K562 (cell line): Measurements from ENCODE around the gene SLC29A2. TPM values are rescaled to one million over a fixed set of nuclear protein-coding genes. Genes with fewer than 3 reads are reported as not detected.

Experiments used
- ADNP ChIP-seq: fragments of 200-800 bp; sonication (Bioruptor generic); IDR thresholded peaks from 2 replicates; pipeline ENCODE4 v1.6.1; 2016; ENCODE audit warnings: missing genetic modification characterization, missing compliant biosample characterization
- ARHGAP35 ChIP-seq: fragments of 450-650 bp; IDR thresholded peaks from 2 replicates; pipeline ENCODE4 v1.6.1; 2018; ENCODE audit not compliant: partially characterized antibody
- BMI1 ChIP-seq: fragments of 150-350 bp; IDR thresholded peaks from 2 replicates; pipeline ENCODE4 v1.6.1; 2014; ENCODE audit warnings: low read length
- BRD4 ChIP-seq: fragments of 200-600 bp; sonication (generic); IDR thresholded peaks from 2 replicates; pipeline ENCODE4 v1.6.1; 2017; ENCODE audit warnings: inconsistent platforms
- CCNT2 ChIP-seq: IDR thresholded peaks from 2 replicates; pipeline ENCODE4 v1.6.1; 2011; ENCODE audit warnings: borderline replicate concordance, low read depth, mild to moderate bottlenecking, moderate library complexity, mixed read lengths, low read length; ENCODE audit not compliant: insufficient read length; ENCODE audit errors: extremely low read depth
- CREB1 ChIP-seq, 2 experiments: sonication (generic) in 1 of 2; formaldehyde crosslinking in 1 of 2; IDR thresholded peaks; 2 replicates each; pipeline versions ENCODE4 v1.6.1 to v1.8.0; 2012 to 2022; ENCODE audit warnings: inconsistent platforms in 1 of 2, mild to moderate bottlenecking in 1 of 2, missing genetic modification reagents in 1 of 2, moderate library complexity in 1 of 2
- FOXP4 ChIP-seq: sonication (generic); formaldehyde crosslinking; IDR thresholded peaks from 2 replicates; pipeline ENCODE4 v1.8.0; 2022; ENCODE audit warnings: mild to moderate bottlenecking, missing genetic modification reagents, borderline replicate concordance
- KHSRP ChIP-seq: fragments of 450-650 bp; IDR thresholded peaks from 2 replicates; pipeline ENCODE4 v1.6.1; 2017
- LEF1 ChIP-seq: fragments of 450-650 bp; IDR thresholded peaks from 2 replicates; pipeline ENCODE4 v1.6.1; 2016; ENCODE audit warnings: mild to moderate bottlenecking
- MIER1 ChIP-seq: fragments of 450-650 bp; IDR thresholded peaks from 2 replicates; pipeline ENCODE4 v1.6.1; 2016; ENCODE audit warnings: antibody characterized with exemption, mild to moderate bottlenecking, low read depth
- NONO ChIP-seq, 2 experiments: fragments of 200-400 bp in 1 of 2; fragments of 450-650 bp in 1 of 2; formaldehyde crosslinking in 1 of 2; IDR thresholded peaks; 2 replicates each; pipeline ENCODE4 v1.6.1; 2017; ENCODE audit warnings: low read depth in 2 of 2, mild to moderate bottlenecking in 2 of 2, moderate library complexity in 2 of 2, low read length in 1 of 2
- POLR2A ChIP-seq: fragments of 450-650 bp; conservative IDR thresholded peaks from 2 replicates; pipeline ENCODE4 v1.6.1; 2016
- RBFOX2 ChIP-seq: fragments of 200-400 bp; formaldehyde crosslinking; IDR thresholded peaks from 2 replicates; pipeline ENCODE4 v1.6.1; 2017; ENCODE audit warnings: low read depth, mild to moderate bottlenecking, low read length, moderate library complexity
- SFPQ ChIP-seq: fragments of 200-400 bp; formaldehyde crosslinking; IDR thresholded peaks from 2 replicates; pipeline ENCODE4 v1.6.1; 2017; ENCODE audit warnings: mild to moderate bottlenecking, low read depth, low read length, moderate library complexity
- TBP ChIP-seq: optimal IDR thresholded peaks from 2 replicates; pipeline ENCODE3; 2011; ENCODE audit warnings: low read depth, low read length, improper control_type of control experiment
- TEAD4 ChIP-seq, 2 experiments: sonication (generic) in 1 of 2; formaldehyde crosslinking in 1 of 2; IDR thresholded peaks; 2 replicates each; pipeline versions ENCODE4 v1.6.1 to v1.8.0; 2012 to 2022; ENCODE audit warnings: borderline replicate concordance in 1 of 2, inconsistent platforms in 1 of 2, low read length in 1 of 2, mild to moderate bottlenecking in 1 of 2, missing genetic modification reagents in 1 of 2
- WHSC1 ChIP-seq: IDR thresholded peaks from one replicate; pipeline ENCODE4 v1.6.1; 2012; ENCODE audit warnings: low read length, control low read depth, inconsistent platforms
- ZBTB43 ChIP-seq: sonication (generic); formaldehyde crosslinking; IDR thresholded peaks from 2 replicates; pipeline ENCODE4 v1.8.0; 2023; ENCODE audit warnings: mild to moderate bottlenecking, missing genetic modification reagents
- ZKSCAN8 ChIP-seq: fragments of 200-800 bp; sonication (Bioruptor generic); IDR thresholded peaks from 2 replicates; pipeline ENCODE4 v1.6.1; 2016; ENCODE audit warnings: missing genetic modification characterization, missing compliant biosample characterization
- ZNF174 ChIP-seq: fragments of 250-450 bp; sonication (Bioruptor Pico); IDR thresholded peaks from 2 replicates; pipeline ENCODE4 v1.4.0; 2020; ENCODE audit warnings: mild to moderate bottlenecking
- ZNF3 ChIP-seq: fragments of 250-450 bp; sonication (Bioruptor Pico); IDR thresholded peaks from 2 replicates; pipeline ENCODE4 v1.5.0; 2021; ENCODE audit warnings: mild to moderate bottlenecking, moderate library complexity
- ZNF324 ChIP-seq: fragments of 250-450 bp; sonication (Bioruptor Pico); IDR thresholded peaks from 2 replicates; pipeline ENCODE4 v1.4.0; 2020; ENCODE audit warnings: mild to moderate bottlenecking
- ZNF445 ChIP-seq: fragments of 250-450 bp; sonication (Bioruptor Pico); IDR thresholded peaks from 2 replicates; pipeline ENCODE4 v1.4.0; 2020; ENCODE audit warnings: low read depth, mild to moderate bottlenecking, moderate library complexity
- ZNF583 ChIP-seq: fragments of 250-450 bp; sonication (Bioruptor Pico); IDR thresholded peaks from 2 replicates; pipeline ENCODE4 v1.4.0; 2020
- polyA plus RNA-seq, 8 experiments: library from polyadenylated mRNA; depleted of rRNA in 4 of 8; stranded (reverse) in 5 of 8; unstranded in 3 of 8; fragments of >200 nt; fragmentation: Nextera tagmentation in 2 of 8; fragmentation: Illumina TruSeq in 1 of 8; extraction: Ambion mirVana in 2 of 8; extraction: Trizol in 1 of 8; gene quantifications; 2 replicates each; pipeline versions ENCODE4 v1.2.1 to v1.2.3, GENCODE V29; 2011 to 2014; ENCODE audit warnings: inconsistent platforms in 1 of 8, missing spikeins in 1 of 8
- total RNA-seq, 7 experiments: library from RNA; depleted of rRNA in 6 of 7; stranded (reverse); fragments of >200 nt in 6 of 7; fragmentation: Illumina TruSeq in 2 of 7; extraction: Trizol in 2 of 7; gene quantifications; 2 replicates each; pipeline versions ENCODE4 v1.2.1 to v1.2.3, GENCODE V29; 2011 to 2021; ENCODE audit warnings: low replicate concordance in 1 of 7
- TF ChIP-seq, protein P1 (sequence below): fragments of 250-450 bp; sonication (Bioruptor Pico); IDR thresholded peaks from 2 replicates; pipeline ENCODE4 v1.9.0; 2021; ENCODE audit warnings: mild to moderate bottlenecking

The SLC29A2 gene
- total and polyA plus RNA-seq, 9 of the 15 experiments (the other 6 are each of a cell fraction or from before 2014, with no cell fraction given), result 2.4 to 48.6 (median 14.2) TPM

DNA sequence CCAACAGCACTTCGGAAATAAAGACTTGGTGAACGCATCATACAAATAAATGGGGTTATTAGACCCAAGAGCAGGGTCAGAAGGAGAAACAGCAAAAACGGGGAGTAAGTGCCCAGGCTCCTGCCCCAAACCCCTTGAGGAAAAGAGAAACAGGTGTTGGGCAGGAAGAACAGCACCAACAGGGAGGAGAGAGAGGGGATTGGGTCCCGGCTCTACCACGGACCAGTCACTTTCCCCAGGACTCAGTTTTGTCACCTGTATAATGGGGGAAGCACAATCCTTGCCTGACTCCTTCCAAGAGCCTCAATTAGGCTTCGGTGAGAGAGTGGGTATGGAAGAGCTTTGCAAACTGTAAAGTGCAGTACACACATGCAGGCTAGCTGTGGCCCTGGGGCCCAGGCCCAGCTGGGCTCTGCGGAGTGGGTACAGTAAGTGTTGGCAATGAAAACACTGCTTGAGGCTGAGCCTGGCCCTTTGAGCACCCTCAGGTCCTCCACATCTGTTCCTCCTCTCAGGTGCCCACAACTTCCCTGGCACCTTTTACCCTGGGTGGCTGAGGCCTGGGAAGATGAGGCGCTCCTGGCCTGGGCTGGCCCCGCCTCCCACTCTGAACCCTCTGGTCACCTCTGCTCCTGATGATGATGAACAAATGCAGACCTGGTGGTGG lies 8.9 kb downstream of the SLC29A2 start (continued):
- no peak for TF ChIP-seq FOXP4 (CRISPR knock-in tag)
- TF ChIP-seq WHSC1, result no peak
- no peak for TF ChIP-seq TEAD4 (IDR thresholded peaks at IDR 0.05; ENCODE audit: low read length)
- TF ChIP-seq TEAD4 (CRISPR knock-in tag; IDR thresholded peaks at IDR 0.05; ENCODE audit: borderline replicate concordance), result no peak
- no peak for TF ChIP-seq BRD4
- TF ChIP-seq KHSRP, result no peak
- no peak for TF ChIP-seq ARHGAP35
- no peak for TF ChIP-seq ZNF174 (CRISPR knock-in tag)
- no peak for TF ChIP-seq CCNT2
- TF ChIP-seq ZNF445, result no peak
- TF ChIP-seq ZNF3, result no peak
- no peak for TF ChIP-seq MIER1
- TF ChIP-seq POLR2A, result peak; percentile 52
- peak; percentile 82 for TF ChIP-seq ADNP
- TF ChIP-seq CREB1 (IDR thresholded peaks at IDR 0.05), result no peak
- no peak for TF ChIP-seq CREB1 (CRISPR knock-in tag; IDR thresholded peaks at IDR 0.05)
- no peak for TF ChIP-seq ZKSCAN8 (CRISPR knock-in tag)
- TF ChIP-seq ZBTB43 (CRISPR knock-in tag), result no peak
- TF ChIP-seq, protein P1, sequence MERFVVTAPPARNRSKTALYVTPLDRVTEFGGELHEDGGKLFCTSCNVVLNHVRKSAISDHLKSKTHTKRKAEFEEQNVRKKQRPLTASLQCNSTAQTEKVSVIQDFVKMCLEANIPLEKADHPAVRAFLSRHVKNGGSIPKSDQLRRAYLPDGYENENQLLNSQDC (CRISPR knock-in tag), result no peak
- no peak for TF ChIP-seq SFPQ
- TF ChIP-seq RBFOX2, result 0 out of 2 replicates have a peak, but pooled peaks have one; percentile 47
- TF ChIP-seq NONO (IDR thresholded peaks at IDR 0.05; ENCODE audit: low read depth in 2 of 2, low read length in 1 of 2), result no peak
- TF ChIP-seq LEF1, result no peak
- no peak for TF ChIP-seq ZNF324 (CRISPR knock-in tag)
- TF ChIP-seq TBP, result no peak
- no peak for TF ChIP-seq ZNF583
- no peak for TF ChIP-seq BMI1
